Effector memory CD4-positive, alpha-beta T cell (primary cell): Measurements from ENCODE around the gene TPSB2.

Experiments used
- DNase-seq, 3 donors: peaks; one replicate each; pipeline ENCODE4 v3.0.0-alpha.2; 2020
- H3K27ac ChIP-seq: 2 replicates; pipeline ENCODE4 v1.7.0; 2013; ENCODE audit warnings: mild to moderate bottlenecking, low read length, moderate library complexity; ENCODE audit not compliant: insufficient read depth, poor library complexity, severe bottlenecking
- H3K27me3 ChIP-seq: replicated peaks from 2 replicates; pipeline ENCODE4 v1.7.0; 2013; ENCODE audit warnings: mild to moderate bottlenecking, low read length; ENCODE audit not compliant: insufficient read depth, control insufficient read depth, poor library complexity, severe bottlenecking
- H3K36me3 ChIP-seq: 2 replicates; pipeline ENCODE4 v1.7.0; 2013; ENCODE audit warnings: mild to moderate bottlenecking, low read length, moderate library complexity; ENCODE audit not compliant: control insufficient read depth, insufficient read depth
- H3K4me1 ChIP-seq: 2 replicates; pipeline ENCODE4 v1.7.0; 2013; ENCODE audit warnings: low read length, mild to moderate bottlenecking; ENCODE audit not compliant: control insufficient read depth, insufficient read depth, poor library complexity, severe bottlenecking
- H3K4me3 ChIP-seq: 2 replicates; pipeline ENCODE4 v1.7.0; 2013; ENCODE audit warnings: low read length, low read depth, mild to moderate bottlenecking; ENCODE audit not compliant: insufficient read depth, poor library complexity, severe bottlenecking
- H3K9me3 ChIP-seq: 2 replicates; pipeline ENCODE4 v1.7.0; 2013; ENCODE audit warnings: mild to moderate bottlenecking, low read length, moderate library complexity; ENCODE audit not compliant: control insufficient read depth

The TPSB2 gene

GRCh38 chr16:1220098-1220728 lies 9.8 kb downstream of the TPSB2 start:
- Histone ChIP-seq H3K4me1 (no peaks in the 10 kb centered on the region), H3K9me3 (no peaks in the 10 kb centered on the region), H3K4me3 (no peak overlapping the region), H3K27me3 (no peaks in the 10 kb centered on the region), H3K27ac (no peak overlapping the region), H3K36me3 (no peaks in the 10 kb centered on the region)
- DNase-seq, result no peak

- H3K27me3 ChIP-seq, result no peaks in the 10 kb centered on the region
- no peak overlapping the region for H3K4me3 ChIP-seq
- no peaks in the 10 kb centered on the region for H3K36me3 ChIP-seq
- H3K9me3 ChIP-seq, result no peaks in the 10 kb centered on the region
- no peak overlapping the region for H3K27ac ChIP-seq
- no peaks in the 10 kb centered on the region for H3K4me1 ChIP-seq
- no peak for DNase-seq
Measured at GRCh38 chr16:1218930-1219611, 10.9 kb downstream of the TPSB2 start.

DNA sequence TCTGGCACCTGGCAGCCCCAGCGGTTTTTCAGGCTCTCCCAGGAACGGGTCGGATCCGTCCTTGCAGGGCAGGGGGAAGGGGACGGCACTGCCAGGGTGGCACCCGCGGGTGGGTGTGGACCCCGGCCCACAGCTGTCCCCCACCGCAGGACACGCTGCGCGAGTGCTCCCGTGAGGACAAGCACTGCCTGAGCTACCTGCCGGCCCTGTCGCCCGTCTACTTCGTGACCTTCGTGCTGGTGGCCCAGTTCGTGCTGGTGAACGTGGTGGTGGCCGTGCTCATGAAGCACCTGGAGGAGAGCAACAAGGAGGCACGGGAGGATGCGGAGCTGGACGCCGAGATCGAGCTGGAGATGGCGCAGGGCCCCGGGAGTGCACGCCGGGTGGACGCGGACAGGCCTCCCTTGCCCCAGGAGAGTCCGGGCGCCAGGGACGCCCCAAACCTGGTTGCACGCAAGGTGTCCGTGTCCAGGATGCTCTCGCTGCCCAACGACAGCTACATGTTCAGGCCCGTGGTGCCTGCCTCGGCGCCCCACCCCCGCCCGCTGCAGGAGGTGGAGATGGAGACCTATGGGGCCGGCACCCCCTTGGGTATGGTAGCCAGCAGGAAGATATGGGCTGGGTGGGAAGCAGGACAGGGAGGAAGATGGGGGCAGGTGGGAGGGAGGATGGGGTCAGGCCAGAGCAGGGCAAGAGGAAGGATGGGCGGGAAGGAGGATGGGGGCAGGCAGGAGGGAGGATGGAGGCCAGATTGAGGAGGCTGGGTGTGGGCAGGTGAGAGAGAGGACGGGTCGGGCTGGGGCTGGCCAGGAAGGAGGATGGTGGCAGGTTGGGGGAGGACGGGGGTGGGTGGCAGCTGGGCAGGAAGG lies 11.7 kb downstream of the TPSB2 start:
- H3K9me3 ChIP-seq, result no peaks in the 10 kb centered on the region
- DNase-seq, result no peak
- no peaks in the 10 kb centered on the region for H3K36me3 ChIP-seq
- no peaks in the 10 kb centered on the region for H3K4me1 ChIP-seq
- H3K4me3 ChIP-seq, result no peak overlapping the region
- H3K27ac ChIP-seq, result no peak overlapping the region
- no peaks in the 10 kb centered on the region for H3K27me3 ChIP-seq

DNA sequence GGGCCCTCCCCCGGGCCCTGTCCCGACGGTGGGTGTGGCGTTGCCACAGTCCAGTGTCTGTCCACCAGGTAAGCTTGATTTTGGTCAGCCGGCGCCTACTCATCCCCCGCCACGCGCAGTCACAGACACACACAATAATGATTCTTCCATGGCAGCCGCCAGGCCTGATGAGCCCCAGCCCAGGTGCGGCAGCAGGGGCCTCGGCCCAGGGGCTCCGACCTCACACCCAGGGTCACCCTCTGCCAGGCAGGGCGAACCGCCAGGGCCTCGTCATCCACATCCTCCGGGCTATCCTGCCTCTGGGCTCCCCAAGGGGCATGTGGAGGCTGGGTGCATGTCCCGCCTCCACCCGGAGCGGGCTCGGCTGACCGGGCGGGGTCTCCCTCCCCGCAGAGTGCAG lies 12.5 kb downstream of the TPSB2 start:
- Histone ChIP-seq H3K4me1 (no peaks in the 10 kb centered on the region), H3K4me3 (no peak overlapping the region), H3K9me3 (no peaks in the 10 kb centered on the region), H3K36me3 (no peaks in the 10 kb centered on the region), H3K27me3 (no peaks in the 10 kb centered on the region), H3K27ac (no peak overlapping the region)
- DNase-seq, result no peak

DNA sequence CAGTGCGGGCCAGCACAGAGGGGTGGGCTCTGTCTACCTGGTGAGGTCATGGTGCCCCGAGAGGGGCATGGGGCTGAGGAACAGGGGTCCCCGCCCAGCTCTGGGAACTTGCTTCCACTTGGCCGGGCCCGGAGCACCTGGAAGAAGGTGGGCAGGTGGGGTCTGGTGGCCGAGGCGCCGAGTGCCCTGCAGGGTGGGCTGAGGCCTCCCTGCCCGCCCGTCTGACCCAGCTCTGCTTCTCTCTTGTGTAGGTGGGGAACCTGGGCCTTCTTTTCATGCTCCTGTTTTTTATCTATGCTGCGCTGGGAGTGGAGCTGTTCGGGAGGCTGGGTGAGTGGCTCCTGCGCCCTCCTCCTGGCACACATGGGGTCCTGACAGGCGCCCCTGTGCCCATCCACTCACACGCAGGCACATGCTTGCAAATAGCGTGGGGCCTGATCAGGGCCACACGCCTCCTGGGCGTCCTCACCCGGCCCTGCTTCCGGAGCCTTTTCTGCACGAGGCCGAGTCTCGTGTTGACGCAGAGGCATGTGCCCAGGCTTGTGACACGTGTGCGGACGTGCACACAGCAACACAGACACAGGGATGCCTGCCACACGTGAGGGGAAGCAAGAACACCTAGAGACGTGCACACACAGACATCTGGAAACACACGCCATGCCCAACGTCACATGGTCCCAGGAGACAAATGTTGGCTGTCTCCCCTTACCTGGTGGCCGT lies 13.1 kb downstream of the TPSB2 start:
- Histone ChIP-seq H3K4me1 (no peaks in the 10 kb centered on the region), H3K27ac (no peak overlapping the region), H3K9me3 (no peaks in the 10 kb centered on the region), H3K4me3 (no peak overlapping the region), H3K36me3 (no peaks in the 10 kb centered on the region), H3K27me3 (no peaks in the 10 kb centered on the region)
- DNase-seq, result no peak

GRCh38 chr16:1216296-1216619 lies 13.7 kb downstream of the TPSB2 start:
- H3K9me3 ChIP-seq, result no peaks in the 10 kb centered on the region

DNA sequence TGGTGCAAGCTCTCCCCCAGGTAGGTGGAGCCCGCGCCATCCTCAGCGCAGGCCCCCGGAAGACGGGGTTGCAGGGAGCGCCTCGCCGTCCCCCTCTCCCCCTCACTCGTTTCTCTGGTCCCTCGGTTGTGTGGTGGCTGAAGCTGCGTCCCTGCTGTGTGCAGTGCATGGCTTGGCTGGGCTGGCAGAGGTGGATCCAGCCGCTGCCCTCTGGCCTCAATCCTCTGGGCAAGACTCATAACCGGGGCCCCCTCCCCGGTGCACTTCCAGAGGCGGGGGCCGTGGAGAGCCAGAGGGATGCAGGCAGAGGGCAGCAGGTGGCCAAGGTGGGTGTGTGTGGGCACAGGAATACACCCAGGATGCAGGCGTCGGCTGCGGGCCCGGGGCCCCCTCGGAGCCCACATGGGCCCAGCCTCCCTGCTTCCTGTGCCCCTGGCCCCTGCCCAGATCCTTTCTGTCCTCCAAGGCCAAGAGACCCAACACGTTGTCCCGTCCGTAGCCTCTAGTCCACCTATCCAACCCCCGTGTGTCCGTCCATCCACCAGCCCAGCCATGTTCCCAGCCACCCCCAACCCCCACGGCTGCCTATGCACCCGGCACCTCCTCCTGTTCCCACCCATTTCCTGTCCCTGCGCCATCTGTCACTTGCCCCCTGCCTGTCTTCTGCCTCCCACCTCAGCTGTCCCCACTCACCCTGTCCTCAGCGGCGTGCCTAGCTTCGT lies 14.2 kb downstream of the TPSB2 start:
- H3K27me3 ChIP-seq, result no peaks in the 10 kb centered on the region
- no peaks in the 10 kb centered on the region for H3K9me3 ChIP-seq
- H3K4me1 ChIP-seq, result no peaks in the 10 kb centered on the region
- H3K36me3 ChIP-seq, result no peaks in the 10 kb centered on the region
- DNase-seq, result no peak
- H3K27ac ChIP-seq, result no peak overlapping the region
- H3K4me3 ChIP-seq, result no peak overlapping the region

More at GRCh38 chr16:1216296-1216619, 13.7 kb downstream of the TPSB2 start:
- H3K4me1 ChIP-seq, result no peaks in the 10 kb centered on the region
- DNase-seq, result no peak
- no peaks in the 10 kb centered on the region for H3K36me3 ChIP-seq
- no peaks in the 10 kb centered on the region for H3K27me3 ChIP-seq
- no peak overlapping the region for H3K27ac ChIP-seq
- H3K4me3 ChIP-seq, result no peak overlapping the region

- H3K27me3 ChIP-seq, result no peaks in the 10 kb centered on the region
- H3K4me3 ChIP-seq, result no peak overlapping the region
- H3K4me1 ChIP-seq, result no peaks in the 10 kb centered on the region
- H3K9me3 ChIP-seq, result no peaks in the 10 kb centered on the region
- no peak overlapping the region for H3K27ac ChIP-seq
- H3K36me3 ChIP-seq, result no peaks in the 10 kb centered on the region
- DNase-seq, result no peak
Measured at GRCh38 chr16:1214719-1215118, 15.3 kb downstream of the TPSB2 start.

GRCh38 chr16:1213796-1214372 lies 16.1 kb downstream of the TPSB2 start:
- H3K9me3 ChIP-seq, result no peaks in the 10 kb centered on the region
- H3K4me3 ChIP-seq, result no peak overlapping the region
- H3K36me3 ChIP-seq, result no peaks in the 10 kb centered on the region
- no peaks in the 10 kb centered on the region for H3K4me1 ChIP-seq
- no peaks in the 10 kb centered on the region for H3K27me3 ChIP-seq
- no peak for DNase-seq
- H3K27ac ChIP-seq, result no peak overlapping the region
